ENCODE results near the gene SULT2B1.
"Not testable (repeated sequence)": the region's sequence is repeated elsewhere in the genome, so short reads cannot be mapped to it uniquely, and the experiment has no call there.

Gene SULT2B1

DNA sequence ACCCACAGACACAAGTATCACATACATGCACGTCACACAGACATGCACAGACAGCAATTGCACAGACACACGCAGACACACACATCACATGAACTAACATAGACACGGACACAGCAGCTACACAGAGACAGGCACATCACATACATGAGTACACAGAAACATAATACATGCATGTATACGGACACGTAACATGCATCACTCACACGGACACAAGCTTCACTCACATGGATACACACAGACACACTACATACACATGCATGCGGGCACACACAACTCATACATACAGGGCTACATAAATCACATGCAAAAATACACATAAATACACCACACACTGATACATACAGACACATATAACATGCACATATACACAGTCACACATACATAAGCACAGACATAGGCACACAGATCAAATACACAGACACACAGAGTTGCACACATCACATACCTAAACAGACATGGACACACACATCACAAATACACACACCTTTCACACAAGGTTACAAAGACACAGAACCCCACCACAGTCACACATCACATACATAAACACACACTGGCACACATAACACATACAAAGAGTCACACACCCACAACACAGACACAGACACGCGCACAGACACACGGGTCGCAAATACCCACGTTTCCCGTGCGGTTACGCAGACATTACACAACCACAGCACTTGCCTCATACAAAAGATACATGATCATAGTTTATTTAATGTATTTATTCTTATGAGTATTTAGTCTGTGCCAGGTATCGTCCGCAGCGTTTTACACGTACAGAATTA, 39.3 kb upstream of the SULT2B1 start:
- Histone ChIP-seq H3K9me3 (ENCODE audit: control insufficient read depth, insufficient read depth, low read length) (no peaks in the 10 kb centered on the region), H3K27me3 (ENCODE audit: control insufficient read depth, insufficient read depth, low read length) (peaks cover 15% of the 10 kb centered on the region), H3K27ac (ENCODE audit: low read depth, low read length) (no peak overlapping the region), H3K36me3 (ENCODE audit: control insufficient read depth, insufficient read depth, low read length) (no peaks in the 10 kb centered on the region), H3K4me3 (ENCODE audit: low read depth, low read length) (peak overlapping the region; percentile 68; the same call in 1 of the 2 replicates), H3K4me1 (ENCODE audit: control insufficient read depth, insufficient read depth, low read length) (peaks cover 4% of the 10 kb centered on the region; the same call in 1 of the 2 replicates), H3K9ac (ENCODE audit: low read depth, low read length) (no peak overlapping the region)

DNA sequence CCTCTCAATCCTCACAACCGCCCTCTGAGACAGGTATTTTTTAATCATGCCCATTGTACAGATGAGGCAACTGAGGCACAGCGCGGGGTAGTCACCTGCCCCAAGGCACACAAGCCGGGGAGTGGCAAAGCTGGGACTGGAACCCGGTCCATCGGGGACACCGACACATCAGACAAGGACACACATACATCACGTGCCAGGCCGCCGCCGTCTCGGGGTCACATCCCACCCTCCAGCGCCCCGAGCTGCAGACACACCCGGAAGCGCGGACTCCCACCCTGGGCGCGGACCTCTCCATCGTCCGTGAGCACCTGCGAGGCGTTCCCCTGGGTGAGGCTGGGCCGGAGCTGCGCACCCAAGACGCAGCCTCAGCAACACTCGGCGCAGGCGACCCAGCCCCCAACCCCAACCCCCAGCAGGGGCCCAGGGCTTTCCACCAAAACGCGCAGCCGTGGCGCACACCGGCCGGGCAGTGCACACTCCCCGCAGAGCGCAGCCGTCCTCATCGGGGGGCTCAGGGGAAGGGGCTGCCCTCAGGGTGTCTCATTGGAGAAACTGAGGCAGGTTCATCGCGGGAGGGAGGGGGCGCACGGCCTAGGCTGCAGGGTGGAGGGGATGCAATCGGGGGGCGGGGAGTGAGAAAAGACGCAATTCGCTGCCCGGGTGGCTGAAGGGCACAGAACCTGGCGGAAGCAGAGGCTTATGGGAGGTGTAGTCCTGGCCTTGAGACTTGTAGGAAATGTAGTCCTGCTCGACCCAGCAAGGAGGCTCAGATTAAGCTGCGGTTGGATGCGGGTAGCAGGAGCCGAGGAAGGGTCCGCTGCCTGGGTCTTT, 38.5 kb upstream of the SULT2B1 start:
- no peaks in the 10 kb centered on the region for H3K9me3 ChIP-seq (ENCODE audit: control insufficient read depth, insufficient read depth, low read length)
- H3K27me3 ChIP-seq (ENCODE audit: control insufficient read depth, insufficient read depth, low read length) = peaks cover 15% of the 10 kb centered on the region
- H3K4me3 ChIP-seq (ENCODE audit: low read depth, low read length) = peak overlapping the region; percentile 68
- no peak overlapping the region for H3K9ac ChIP-seq (ENCODE audit: low read depth, low read length)
- peak overlapping the region; percentile 10 for H3K27ac ChIP-seq (ENCODE audit: low read depth, low read length)
- H3K36me3 ChIP-seq (ENCODE audit: control insufficient read depth, insufficient read depth, low read length) = no peaks in the 10 kb centered on the region
- H3K4me1 ChIP-seq (ENCODE audit: control insufficient read depth, insufficient read depth, low read length) = peaks cover 4% of the 10 kb centered on the region; the same call in 1 of the 2 replicates

DNA sequence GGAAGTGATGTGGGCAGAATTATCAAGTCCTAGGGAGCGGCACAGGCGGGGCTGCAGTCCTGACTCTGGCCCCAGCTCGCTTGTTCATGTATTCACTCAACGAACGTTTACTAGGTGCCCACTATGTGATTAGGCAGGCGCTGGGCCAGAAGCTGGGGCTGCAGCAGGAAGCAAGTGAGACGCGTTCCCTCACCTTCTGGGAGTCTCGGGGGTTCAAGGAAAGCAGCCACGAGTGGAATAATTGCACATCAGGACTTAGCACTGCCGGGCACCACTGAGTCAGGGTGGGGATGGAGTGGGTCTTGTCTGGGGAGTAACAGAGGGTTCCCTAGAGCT, 37.9 kb upstream of the SULT2B1 start:
- Histone ChIP-seq H3K27ac (ENCODE audit: low read depth, low read length) (no peak overlapping the region), H3K4me3 (ENCODE audit: low read depth, low read length) (peak overlapping the region; percentile 68; the same call in 1 of the 2 replicates), H3K9ac (ENCODE audit: low read depth, low read length) (no peak overlapping the region)

DNA sequence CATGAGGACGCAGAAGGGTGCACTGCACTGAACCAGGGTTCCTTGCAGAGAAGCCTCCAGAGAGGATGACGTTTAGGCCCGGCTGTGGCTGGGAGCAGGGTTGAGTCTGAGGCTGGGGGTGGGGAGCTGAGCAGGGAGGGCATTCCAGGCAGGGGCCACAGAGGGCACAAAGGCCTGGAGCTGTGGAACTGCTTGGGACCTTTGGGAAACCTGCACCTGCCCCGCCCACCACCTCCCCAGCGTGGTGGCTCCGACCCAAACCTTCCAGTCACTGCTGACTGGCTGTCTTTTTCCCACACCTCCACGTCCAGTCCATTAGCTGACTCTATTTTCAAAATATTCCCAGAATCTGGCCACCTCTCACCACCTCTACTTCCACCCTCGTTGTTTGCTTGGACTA, 35.4 kb upstream of the SULT2B1 start:
- Histone ChIP-seq H3K9ac (ENCODE audit: low read depth, low read length) (no peak overlapping the region), H3K27ac (ENCODE audit: low read depth, low read length) (no peak overlapping the region), H3K9me3 (ENCODE audit: control insufficient read depth, insufficient read depth, low read length) (no peaks in the 10 kb centered on the region), H3K27me3 (ENCODE audit: control insufficient read depth, insufficient read depth, low read length) (peaks cover 15% of the 10 kb centered on the region), H3K4me3 (ENCODE audit: low read depth, low read length) (no peak overlapping the region), H3K36me3 (ENCODE audit: control insufficient read depth, insufficient read depth, low read length) (no peaks in the 10 kb centered on the region), H3K4me1 (ENCODE audit: control insufficient read depth, insufficient read depth, low read length) (peaks cover 4% of the 10 kb centered on the region; the same call in 1 of the 2 replicates)

More for the DNA sequence above, 37.9 kb upstream of the SULT2B1 start:
- Histone ChIP-seq H3K9me3 (ENCODE audit: control insufficient read depth, insufficient read depth, low read length) (no peaks in the 10 kb centered on the region), H3K36me3 (ENCODE audit: control insufficient read depth, insufficient read depth, low read length) (no peaks in the 10 kb centered on the region), H3K4me1 (ENCODE audit: control insufficient read depth, insufficient read depth, low read length) (peaks cover 4% of the 10 kb centered on the region; the same call in 1 of the 2 replicates), H3K27me3 (ENCODE audit: control insufficient read depth, insufficient read depth, low read length) (peaks cover 15% of the 10 kb centered on the region)

DNA sequence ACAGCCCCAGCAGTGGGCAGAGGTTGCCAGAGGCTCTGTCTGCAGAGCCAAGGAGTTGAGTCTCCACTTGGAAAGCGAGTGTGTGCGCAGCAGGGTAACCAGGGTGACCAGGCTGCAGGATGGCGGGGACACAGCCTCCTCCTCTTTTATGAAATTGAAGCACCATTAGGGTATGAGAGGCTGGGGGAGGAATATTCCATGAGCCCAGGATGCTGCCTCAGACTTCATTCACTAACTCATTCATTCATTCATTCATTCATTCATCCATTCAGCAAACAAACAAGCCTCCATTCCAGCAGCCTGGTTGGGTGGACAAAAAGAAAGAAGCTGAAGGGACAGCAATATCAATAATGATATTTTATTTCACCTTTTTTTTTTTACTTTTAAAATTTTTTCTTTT, 33.8 kb upstream of the SULT2B1 start:
- Histone ChIP-seq H3K9me3 (ENCODE audit: control insufficient read depth, insufficient read depth, low read length) (no peaks in the 10 kb centered on the region), H3K27ac (ENCODE audit: low read depth, low read length) (no peak overlapping the region), H3K27me3 (ENCODE audit: control insufficient read depth, insufficient read depth, low read length) (peaks cover 1% of the 10 kb centered on the region), H3K4me1 (ENCODE audit: control insufficient read depth, insufficient read depth, low read length) (peaks cover 4% of the 10 kb centered on the region; the same call in 1 of the 2 replicates), H3K36me3 (ENCODE audit: control insufficient read depth, insufficient read depth, low read length) (no peaks in the 10 kb centered on the region), H3K4me3 (ENCODE audit: low read depth, low read length) (no peak overlapping the region), H3K9ac (ENCODE audit: low read depth, low read length) (no peak overlapping the region)

DNA sequence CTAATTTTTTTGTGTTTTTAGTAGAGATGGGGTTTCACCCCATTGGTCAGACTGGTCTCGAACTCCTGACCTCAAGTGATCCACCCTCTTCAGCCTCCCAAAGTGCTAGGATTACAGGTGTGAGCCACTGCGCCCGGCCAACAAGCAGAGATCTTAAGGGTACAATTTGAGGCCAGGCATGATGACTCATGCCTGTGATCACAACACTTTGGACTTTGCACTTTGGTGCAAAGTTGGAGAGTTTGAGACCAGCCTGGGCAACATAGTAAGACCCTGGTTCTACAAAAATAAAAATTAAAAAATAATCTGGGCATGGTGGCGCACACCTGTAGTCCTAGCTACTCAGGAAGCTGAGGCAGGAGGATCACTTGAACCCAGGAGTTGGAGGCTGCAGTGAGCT, 32.5 kb upstream of the SULT2B1 start:
- not testable (repeated sequence) for H3K27ac ChIP-seq (ENCODE audit: low read depth, low read length); H3K4me1 ChIP-seq (ENCODE audit: control insufficient read depth, insufficient read depth, low read length)

DNA sequence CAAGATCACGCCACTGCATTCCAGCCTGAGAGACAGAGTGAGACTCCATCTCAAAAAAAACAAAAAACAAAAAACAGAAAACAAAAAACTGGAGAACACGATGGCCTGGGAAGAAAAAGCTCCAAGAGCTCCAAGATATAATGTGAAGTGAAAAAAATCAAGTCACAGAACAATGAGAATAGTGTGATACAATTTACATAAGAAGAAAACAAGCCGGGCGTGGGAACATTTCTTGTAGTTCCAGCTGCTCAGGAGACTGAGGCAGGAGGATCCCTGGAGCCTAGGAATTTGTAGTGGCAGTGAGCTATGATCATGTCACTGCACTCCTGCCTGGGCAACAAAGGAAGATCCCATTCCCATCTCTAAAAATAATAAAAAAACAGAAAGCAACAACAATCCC, 31.8 kb upstream of the SULT2B1 start:
- H3K36me3 ChIP-seq (ENCODE audit: control insufficient read depth, insufficient read depth, low read length) = no peaks in the 10 kb centered on the region
- no peak overlapping the region for H3K4me3 ChIP-seq (ENCODE audit: low read depth, low read length)
- H3K9me3 ChIP-seq (ENCODE audit: control insufficient read depth, insufficient read depth, low read length) = no peaks in the 10 kb centered on the region
- no peaks in the 10 kb centered on the region for H3K4me1 ChIP-seq (ENCODE audit: control insufficient read depth, insufficient read depth, low read length)
- H3K27me3 ChIP-seq (ENCODE audit: control insufficient read depth, insufficient read depth, low read length) = no peaks in the 10 kb centered on the region
- no peak overlapping the region for H3K9ac ChIP-seq (ENCODE audit: low read depth, low read length)
- no peak overlapping the region for H3K27ac ChIP-seq (ENCODE audit: low read depth, low read length)

More for the DNA sequence above, 32.5 kb upstream of the SULT2B1 start:
- H3K9ac ChIP-seq (ENCODE audit: low read depth, low read length); H3K9me3 ChIP-seq (ENCODE audit: control insufficient read depth, insufficient read depth, low read length); H3K4me3 ChIP-seq (ENCODE audit: low read depth, low read length); H3K27me3 ChIP-seq (ENCODE audit: control insufficient read depth, insufficient read depth, low read length); H3K36me3 ChIP-seq (ENCODE audit: control insufficient read depth, insufficient read depth, low read length): not testable (repeated sequence)

DNA sequence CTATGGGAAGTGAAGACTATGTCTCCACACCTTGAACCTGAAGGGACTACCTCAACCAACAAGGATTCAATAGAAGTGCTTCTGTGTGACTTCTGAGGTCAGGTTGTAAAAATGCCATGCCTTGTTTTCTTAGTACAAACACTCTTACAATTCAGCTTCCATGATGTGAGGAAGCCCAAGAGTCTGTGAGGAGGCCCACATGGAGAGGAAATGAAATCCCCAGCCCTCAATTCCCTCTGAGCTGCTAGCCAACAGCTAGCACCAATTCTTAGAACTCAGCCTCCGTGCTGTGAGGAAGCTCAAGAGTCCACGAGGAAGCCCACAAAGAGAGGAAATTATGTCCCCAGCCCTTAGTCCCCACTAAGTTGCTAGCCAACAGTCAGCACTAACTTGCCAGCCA, 27.8 kb upstream of the SULT2B1 start:
- Histone ChIP-seq H3K27ac (ENCODE audit: low read depth, low read length) (no peak overlapping the region), H3K4me1 (ENCODE audit: control insufficient read depth, insufficient read depth, low read length) (no peaks in the 10 kb centered on the region), H3K27me3 (ENCODE audit: control insufficient read depth, insufficient read depth, low read length) (no peaks in the 10 kb centered on the region), H3K9me3 (ENCODE audit: control insufficient read depth, insufficient read depth, low read length) (peaks cover 12% of the 10 kb centered on the region; the same call in 1 of the 2 replicates), H3K36me3 (ENCODE audit: control insufficient read depth, insufficient read depth, low read length) (no peaks in the 10 kb centered on the region), H3K4me3 (ENCODE audit: low read depth, low read length) (no peak overlapping the region), H3K9ac (ENCODE audit: low read depth, low read length) (no peak overlapping the region)

DNA sequence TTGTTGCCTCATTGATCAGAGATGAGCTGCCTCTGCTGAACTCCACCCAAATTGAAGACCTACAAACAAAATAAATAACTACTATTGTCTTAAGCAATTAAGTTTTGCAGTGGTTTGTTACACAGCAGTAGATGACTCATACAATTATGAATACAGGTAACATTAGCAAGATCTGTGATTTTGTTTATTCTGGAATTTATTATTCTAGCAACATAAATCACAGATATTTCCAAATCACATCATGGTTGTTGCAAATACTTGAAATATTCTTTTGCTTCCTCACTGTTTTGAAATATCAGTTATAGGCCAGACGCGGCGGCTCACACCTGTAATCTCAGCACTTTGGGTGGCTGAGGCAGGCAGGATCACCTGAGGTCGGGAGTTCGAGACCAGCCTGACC, 27.2 kb upstream of the SULT2B1 start:
- Histone ChIP-seq H3K4me3 (ENCODE audit: low read depth, low read length) (no peak overlapping the region), H3K9ac (ENCODE audit: low read depth, low read length) (no peak overlapping the region), H3K9me3 (ENCODE audit: control insufficient read depth, insufficient read depth, low read length) (peaks cover 12% of the 10 kb centered on the region; the same call in 1 of the 2 replicates), H3K4me1 (ENCODE audit: control insufficient read depth, insufficient read depth, low read length) (no peaks in the 10 kb centered on the region), H3K27me3 (ENCODE audit: control insufficient read depth, insufficient read depth, low read length) (no peaks in the 10 kb centered on the region), H3K36me3 (ENCODE audit: control insufficient read depth, insufficient read depth, low read length) (no peaks in the 10 kb centered on the region), H3K27ac (ENCODE audit: low read depth, low read length) (no peak overlapping the region)

DNA sequence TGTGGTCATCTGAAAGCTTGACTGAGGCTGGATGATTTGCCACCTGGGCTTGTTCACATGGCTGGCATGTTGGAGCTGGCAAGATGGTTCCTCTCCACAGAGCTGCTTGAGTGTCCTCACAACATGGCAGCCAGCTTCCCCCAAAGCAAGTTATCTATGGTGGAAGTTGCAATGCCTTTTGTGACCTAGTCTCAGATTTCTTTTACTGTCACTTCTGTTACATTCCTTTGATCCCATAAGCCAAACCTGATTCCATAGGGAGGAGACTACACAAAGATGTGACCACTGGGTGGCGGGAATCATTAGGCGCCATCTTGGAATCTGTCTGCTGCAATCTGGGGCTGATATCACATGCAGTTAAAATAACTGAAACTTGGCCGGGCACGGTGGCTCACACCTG, 22.8 kb upstream of the SULT2B1 start:
- H3K36me3 ChIP-seq (ENCODE audit: control insufficient read depth, insufficient read depth, low read length) = no peaks in the 10 kb centered on the region
- H3K4me3 ChIP-seq (ENCODE audit: low read depth, low read length) = no peak overlapping the region
- no peak overlapping the region for H3K27ac ChIP-seq (ENCODE audit: low read depth, low read length)
- no peaks in the 10 kb centered on the region for H3K4me1 ChIP-seq (ENCODE audit: control insufficient read depth, insufficient read depth, low read length)
- H3K9ac ChIP-seq (ENCODE audit: low read depth, low read length) = no peak overlapping the region
- no peaks in the 10 kb centered on the region for H3K27me3 ChIP-seq (ENCODE audit: control insufficient read depth, insufficient read depth, low read length)
- peaks cover 12% of the 10 kb centered on the region; the same call in 1 of the 2 replicates for H3K9me3 ChIP-seq (ENCODE audit: control insufficient read depth, insufficient read depth, low read length)

Data from HUES48 (cell line).